Stomach (tissue), 9 donors: ENCODE measurements around the gene DNAJB1. TPM values are rescaled to one million over a fixed set of nuclear protein-coding genes. Genes with fewer than 3 reads are reported as not detected.

Experiments
- DNase-seq, 2 donors: peaks; one replicate each; pipeline versions ENCODE4 v3.0.0 to v3.0.0-alpha.2; 2013 to 2019
- H3K27ac ChIP-seq, 5 donors: fragments of 200-600 bp in 4 of 5; sonication (generic) in 4 of 5; one replicate each; pipeline ENCODE4 v1.5.1; 2013 to 2019; ENCODE audit warnings: mild to moderate bottlenecking in 1 of 5, moderate library complexity in 1 of 5
- H3K27me3 ChIP-seq, 3 donors: fragments of 200-600 bp; sonication (generic); one replicate each; pipeline ENCODE4 v1.5.1; 2017 to 2019; ENCODE audit warnings: mixed run types in 1 of 3
- H3K36me3 ChIP-seq, 4 donors: fragments of 200-600 bp; sonication (generic); 1 replicate in 3 of 4; 2 replicates in 1 of 4; pipeline ENCODE4 v1.5.1; 2016 to 2019
- H3K4me1 ChIP-seq, 4 donors: fragments of 200-600 bp; sonication (generic); one replicate each; pipeline ENCODE4 v1.5.1; 2016 to 2019
- H3K4me3 ChIP-seq, 4 donors: fragments of 200-600 bp; sonication (generic) in 3 of 4; one replicate each; pipeline ENCODE4 v1.5.1; 2016 to 2019; ENCODE audit warnings: mild to moderate bottlenecking in 1 of 4
- H3K9me3 ChIP-seq, 4 donors: fragments of 200-600 bp; sonication (generic); one replicate each; pipeline ENCODE4 v1.5.1; 2016 to 2019
- EP300 ChIP-seq: sonication (generic); formaldehyde crosslinking; IDR thresholded peaks from one replicate; pipeline ENCODE4 v1.6.1; 2017; ENCODE audit warnings: antibody characterized with exemption
- POLR2A ChIP-seq, 4 donors: fragments of 450-650 bp; IDR thresholded peaks; one replicate each; pipeline ENCODE4 v1.6.1; 2016; ENCODE audit warnings: antibody characterized with exemption in 4 of 4, control low read depth in 2 of 4, mild to moderate bottlenecking in 1 of 4, moderate library complexity in 1 of 4
- POLR2AphosphoS5 ChIP-seq, 3 donors: sonication (generic); formaldehyde crosslinking; IDR thresholded peaks; one replicate each; pipeline ENCODE4 v1.6.1; 2016; ENCODE audit warnings: antibody characterized with exemption in 3 of 3
- WGBS, 5 donors: extraction: QIAGEN DNeasy Blood & Tissue Kit in 3 of 5; methylation state at CpG; one replicate each; pipeline versions ENCODE4 v1.1.5 to v1.1.7; 2013 to 2018; 5-methylcytosine and 5-hydroxymethylcytosine counted together
- intact Hi-C: fragments of 100-400 bp; cut with DNase I; formaldehyde crosslinking; loops from one replicate; pipeline ENCODE4 v1.15.1; 2023; ENCODE audit warnings: low total_unique reads
- polyA plus RNA-seq, 3 donors: library from polyadenylated mRNA; stranded (reverse); fragments of 200-250 nt; gene quantifications; one replicate each; pipeline ENCODE4 v1.2.3, GENCODE V29; 2013
- total RNA-seq, 5 donors: library from RNA; depleted of rRNA; stranded (reverse); fragments of >200 nt; gene quantifications; one replicate each; pipeline versions ENCODE4 v1.1.0 to v1.2.3, GENCODE V29; 2014 to 2016
- TF ChIP-seq, protein P1 (sequence below), 7 experiments: fragments of 450-650 bp in 4 of 7; fragments of 200-600 bp in 3 of 7; sonication (generic) in 3 of 7; IDR thresholded peaks; one replicate each; pipeline ENCODE4 v1.5.1; 2016 to 2019; ENCODE audit warnings: antibody characterized with exemption in 7 of 7, control low read depth in 2 of 7, mild to moderate bottlenecking in 1 of 7
- donor health status: healthy with polysubstance abuse.
- donor health status: Bipolar disorder and iron deficiency.
- donor health status: healthy.

DNAJB1 gene
- total and polyA plus RNA-seq, 8 donors: 9.9 to 85.8 (median 50.4) TPM

DNA sequence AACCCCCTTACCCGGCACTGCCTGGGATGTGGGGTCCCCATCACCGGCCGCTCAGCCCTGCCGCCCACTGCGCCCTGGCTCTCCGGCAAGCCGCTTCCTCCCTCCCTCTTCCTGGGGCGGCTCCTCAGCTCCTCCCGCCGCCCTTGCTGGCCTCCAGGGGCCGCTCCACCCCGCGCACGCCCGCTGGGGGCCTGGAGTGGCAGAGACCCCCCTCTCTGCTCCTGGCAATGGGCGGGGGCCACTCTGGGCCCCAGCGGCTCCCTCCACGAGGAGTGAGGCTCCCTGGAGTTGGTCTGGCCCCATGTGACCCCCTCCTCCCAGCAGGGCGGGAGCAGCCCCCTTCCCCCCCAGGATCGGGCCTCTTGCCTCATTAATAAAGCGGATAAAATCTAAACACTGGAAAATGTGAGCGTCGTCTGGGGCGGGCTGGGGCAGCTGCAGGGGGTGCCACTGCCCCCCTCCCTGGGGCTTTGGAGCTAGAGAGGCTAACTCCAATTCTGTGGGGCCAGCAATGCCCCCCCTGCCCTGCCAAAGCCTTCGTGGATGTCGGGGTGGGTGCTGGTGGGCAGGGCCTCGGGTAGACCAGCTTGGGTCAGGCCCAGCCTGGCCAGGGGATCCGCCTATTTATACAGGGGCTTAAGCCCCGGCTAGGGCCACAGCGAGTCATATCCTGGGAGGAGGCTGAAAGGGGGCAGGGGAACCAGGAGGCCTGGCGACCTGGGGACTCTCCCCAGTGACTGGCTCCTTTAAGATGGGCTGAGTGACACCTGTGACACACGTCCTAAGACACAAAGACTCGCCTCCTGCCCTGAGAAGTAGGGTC lies 42.7 kb downstream of the DNAJB1 start, which contains the start of gene PTGER1:
Gene PTGER1, minus strand, starts transcription at position 104 of the 823 bp plus-strand sequence. CDS start 1,034 bp downstream, outside the sequence.
- Histone ChIP-seq H3K4me3 (peak within 1 kb of the TSS; percentile 18 to 46 (median 26)), H3K27ac (peak within 1 kb of the TSS in 4 of 5 donors; percentile 18 to 82 (median 74)), H3K4me1 (peaks cover 61 to 78% (median 69%) of the 10 kb centered on the region in 4 donors), H3K27me3 (peaks cover 0 to 47% (median 29%) of the 10 kb centered on the region in 3 donors), H3K36me3 (peaks cover 20 to 47% (median 45%) of the 10 kb centered on the region in 4 donors), H3K9me3 (no peaks in the 10 kb centered on the region)
- TF ChIP-seq POLR2AphosphoS5 (IDR thresholded peaks at IDR 0.05): no peak
- TF ChIP-seq POLR2A (IDR thresholded peaks at IDR 0.05): no peak
- TF ChIP-seq, protein P1, sequence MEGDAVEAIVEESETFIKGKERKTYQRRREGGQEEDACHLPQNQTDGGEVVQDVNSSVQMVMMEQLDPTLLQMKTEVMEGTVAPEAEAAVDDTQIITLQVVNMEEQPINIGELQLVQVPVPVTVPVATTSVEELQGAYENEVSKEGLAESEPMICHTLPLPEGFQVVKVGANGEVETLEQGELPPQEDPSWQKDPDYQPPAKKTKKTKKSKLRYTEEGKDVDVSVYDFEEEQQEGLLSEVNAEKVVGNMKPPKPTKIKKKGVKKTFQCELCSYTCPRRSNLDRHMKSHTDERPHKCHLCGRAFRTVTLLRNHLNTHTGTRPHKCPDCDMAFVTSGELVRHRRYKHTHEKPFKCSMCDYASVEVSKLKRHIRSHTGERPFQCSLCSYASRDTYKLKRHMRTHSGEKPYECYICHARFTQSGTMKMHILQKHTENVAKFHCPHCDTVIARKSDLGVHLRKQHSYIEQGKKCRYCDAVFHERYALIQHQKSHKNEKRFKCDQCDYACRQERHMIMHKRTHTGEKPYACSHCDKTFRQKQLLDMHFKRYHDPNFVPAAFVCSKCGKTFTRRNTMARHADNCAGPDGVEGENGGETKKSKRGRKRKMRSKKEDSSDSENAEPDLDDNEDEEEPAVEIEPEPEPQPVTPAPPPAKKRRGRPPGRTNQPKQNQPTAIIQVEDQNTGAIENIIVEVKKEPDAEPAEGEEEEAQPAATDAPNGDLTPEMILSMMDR (IDR thresholded peaks at IDR 0.05): peak in 3 of 7 experiments; percentile 5 to 48 (median 22)
- TF ChIP-seq EP300: no peak
- intact Hi-C loops: no loop called here
- 5 to 11% (median 7%) methylated on average over 23 to 33 of the region's 33 CpGs for WGBS, 5 donors
- peak in 1 of 2 donors; percentile 82 for DNase-seq

DNA sequence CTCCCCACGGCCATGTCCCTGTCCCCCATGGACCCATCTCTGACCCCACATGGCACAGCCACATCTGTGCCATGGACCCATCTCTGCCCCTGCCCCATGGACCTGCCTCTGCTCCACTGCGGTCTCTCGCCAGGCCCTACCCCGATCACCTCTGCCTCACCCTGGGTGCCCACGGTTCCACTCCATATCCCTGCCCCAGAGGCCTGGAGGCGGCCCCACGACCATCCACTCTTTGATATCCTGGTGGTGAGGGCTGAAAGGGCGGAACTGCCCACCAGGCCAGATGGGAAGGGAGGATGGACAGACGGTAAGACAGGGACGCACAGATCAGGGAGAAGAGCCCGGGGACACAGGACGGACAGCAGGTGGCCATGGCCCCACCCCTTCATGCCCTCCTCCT lies 43.4 kb downstream of the DNAJB1 start:
- Histone ChIP-seq H3K9me3 (no peaks in the 10 kb centered on the region), H3K36me3 (peaks cover 27 to 47% (median 45%) of the 10 kb centered on the region in 4 donors), H3K4me1 (peaks cover 61 to 71% (median 66%) of the 10 kb centered on the region in 4 donors), H3K4me3 (peak overlapping the region; percentile 18 to 29 (median 26)), H3K27me3 (peaks cover 0 to 47% (median 29%) of the 10 kb centered on the region in 3 donors), H3K27ac (peak overlapping the region in 4 of 5 donors; percentile 18 to 82 (median 74))
- TF ChIP-seq POLR2A (IDR thresholded peaks at IDR 0.05) (no peak), EP300 (no peak), POLR2AphosphoS5 (IDR thresholded peaks at IDR 0.05) (no peak)
- TF ChIP-seq, protein P1 (IDR thresholded peaks at IDR 0.05): no peak
- DNase-seq: no peak
- 30 to 42% (median 36%) methylated on average over 11 to 12 of the region's 12 CpGs for WGBS, 5 donors
- intact Hi-C loops: no loop called here

DNA sequence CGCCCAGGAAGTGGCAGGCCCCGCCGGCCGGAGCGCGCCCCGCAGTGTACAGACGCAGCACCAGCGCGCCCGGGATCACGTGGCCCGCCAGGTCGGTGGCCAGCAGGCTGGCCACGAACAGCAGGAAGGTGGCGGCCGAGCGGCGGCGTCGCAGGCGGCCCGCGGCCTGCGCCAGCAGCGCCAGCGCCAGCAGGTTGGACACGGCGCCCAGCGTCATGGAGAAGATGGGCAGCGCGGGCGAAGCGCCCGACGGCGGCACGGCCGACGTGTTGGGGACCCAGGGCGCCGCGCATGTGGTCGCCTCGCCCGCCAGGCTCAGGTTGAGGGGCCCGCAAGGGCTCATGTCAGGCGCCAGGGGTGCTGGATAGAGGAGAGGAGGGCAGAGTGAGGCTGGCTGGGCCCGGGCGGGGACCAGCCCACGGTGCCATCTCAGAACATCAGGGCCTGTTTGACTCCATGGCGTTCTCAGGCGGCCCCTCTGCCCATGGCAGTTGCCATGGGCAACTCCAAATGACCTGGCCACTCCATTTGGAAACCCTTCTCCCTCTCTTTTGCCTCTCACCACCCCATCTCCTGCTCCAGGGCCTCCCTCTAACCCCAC lies 44.1 kb downstream of the DNAJB1 start:
- intact Hi-C loops: no loop called here
- DNase-seq: peak; percentile 59 to 73
- 22 to 42% (median 26%) methylated on average over 19 to 53 of the region's 53 CpGs for WGBS, 5 donors
- H3K36me3 ChIP-seq: peaks cover 32 to 47% (median 45%) of the 10 kb centered on the region in 4 donors
- peaks cover 61 to 69% (median 66%) of the 10 kb centered on the region in 4 donors for H3K4me1 ChIP-seq
- peak overlapping the region in 3 of 4 donors; percentile 16 to 46 (median 24) for H3K4me3 ChIP-seq
- TF ChIP-seq EP300 (no peak), POLR2A (IDR thresholded peaks at IDR 0.05) (no peak), POLR2AphosphoS5 (IDR thresholded peaks at IDR 0.05) (no peak)
- TF ChIP-seq, protein P1 (IDR thresholded peaks at IDR 0.05): no peak
- H3K27me3 ChIP-seq: peaks cover 0 to 47% (median 29%) of the 10 kb centered on the region in 3 donors
- H3K9me3 ChIP-seq: no peaks in the 10 kb centered on the region
- peak overlapping the region in 2 of 5 donors; percentile 73 to 82 for H3K27ac ChIP-seq
